ENCODE results near the gene TXNDC16.

- TF ChIP-seq, protein P1, sequence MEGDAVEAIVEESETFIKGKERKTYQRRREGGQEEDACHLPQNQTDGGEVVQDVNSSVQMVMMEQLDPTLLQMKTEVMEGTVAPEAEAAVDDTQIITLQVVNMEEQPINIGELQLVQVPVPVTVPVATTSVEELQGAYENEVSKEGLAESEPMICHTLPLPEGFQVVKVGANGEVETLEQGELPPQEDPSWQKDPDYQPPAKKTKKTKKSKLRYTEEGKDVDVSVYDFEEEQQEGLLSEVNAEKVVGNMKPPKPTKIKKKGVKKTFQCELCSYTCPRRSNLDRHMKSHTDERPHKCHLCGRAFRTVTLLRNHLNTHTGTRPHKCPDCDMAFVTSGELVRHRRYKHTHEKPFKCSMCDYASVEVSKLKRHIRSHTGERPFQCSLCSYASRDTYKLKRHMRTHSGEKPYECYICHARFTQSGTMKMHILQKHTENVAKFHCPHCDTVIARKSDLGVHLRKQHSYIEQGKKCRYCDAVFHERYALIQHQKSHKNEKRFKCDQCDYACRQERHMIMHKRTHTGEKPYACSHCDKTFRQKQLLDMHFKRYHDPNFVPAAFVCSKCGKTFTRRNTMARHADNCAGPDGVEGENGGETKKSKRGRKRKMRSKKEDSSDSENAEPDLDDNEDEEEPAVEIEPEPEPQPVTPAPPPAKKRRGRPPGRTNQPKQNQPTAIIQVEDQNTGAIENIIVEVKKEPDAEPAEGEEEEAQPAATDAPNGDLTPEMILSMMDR (IDR thresholded peaks at IDR 0.05) = no peak
- TF ChIP-seq POLR2A (IDR thresholded peaks at IDR 0.05) = no peak
These were observed 147.0 kb downstream of the TXNDC16 start for GRCh38 chr14:52405314-52405713.
